ENCODE results near the gene PSME2. TPM values are rescaled to one million over a fixed set of nuclear protein-coding genes. Genes with fewer than 3 reads are reported as not detected.

Gene PSME2
- total and polyA plus RNA-seq, 10 of the 15 experiments (the other 5 are each of a cell fraction or from before 2014, with no cell fraction given), result 510 to 3,542 (median 913) TPM

DNA sequence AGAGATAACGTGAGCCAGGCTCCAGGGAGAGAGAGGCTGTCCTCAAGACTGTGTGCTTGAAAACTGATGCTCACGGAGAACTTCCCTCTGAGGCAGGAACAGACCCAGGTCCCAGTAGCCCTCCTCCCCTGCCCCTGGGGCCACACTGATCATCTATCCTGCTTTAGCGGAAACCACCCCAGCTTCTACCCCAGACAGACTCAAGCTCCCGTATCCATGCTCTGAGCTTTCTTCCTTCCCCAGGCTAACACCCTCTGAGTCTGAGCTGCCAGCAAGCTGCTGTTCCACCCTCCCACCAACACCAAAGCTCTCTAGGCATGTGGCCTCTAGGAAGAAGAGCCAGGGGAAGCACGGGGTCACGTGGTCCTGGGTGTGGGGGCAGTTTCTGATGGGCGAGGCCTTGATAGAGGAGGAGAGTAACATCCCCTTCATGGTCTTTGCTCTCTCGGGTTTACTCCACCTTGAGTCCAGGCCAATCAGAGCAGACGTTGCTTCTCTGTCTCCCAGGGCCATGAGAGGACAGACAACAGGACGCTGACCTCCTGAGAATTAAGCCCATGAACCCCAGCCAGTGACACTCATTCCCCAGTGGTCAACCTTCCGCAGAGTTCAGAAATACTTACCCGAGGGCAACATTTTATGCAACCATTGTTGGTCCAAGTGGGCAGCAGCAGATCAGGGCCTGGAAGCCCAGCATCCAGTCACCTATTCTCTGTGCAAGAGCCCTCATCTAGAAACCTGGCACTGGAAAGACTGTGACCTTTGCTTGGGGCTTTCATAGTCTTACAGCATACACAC, 50.9 kb downstream of the PSME2 start (continued):
- TF ChIP-seq ZBTB4 (CRISPR knock-in tag; IDR thresholded peaks at IDR 0.05) (0 out of 2 replicates have a peak, but pooled peaks have one; percentile 57), TCF3 (IDR thresholded peaks at IDR 0.05; ENCODE audit: borderline replicate concordance, insufficient read depth, low read depth, low read length) (0 out of 2 replicates have a peak, but pooled peaks have one; percentile 16), POLR2AphosphoS5 (IDR thresholded peaks at IDR 0.05; ENCODE audit: low read length) (peak; percentile 99), IKZF1 (conservative IDR thresholded peaks at IDR 0.05) (peak; percentile 53), NBN (IDR thresholded peaks at IDR 0.05) (peak; percentile 86), POLR2AphosphoS2 (IDR thresholded peaks at IDR 0.05; ENCODE audit: low read depth, low read length) (peak; percentile 97), RUNX3 (IDR thresholded peaks at IDR 0.05; ENCODE audit: low read length) (peak; percentile 57; the same call in 1 of the 2 replicates), PBX3 (IDR thresholded peaks at IDR 0.05; ENCODE audit: insufficient replicate concordance, low read depth, low read length) (peak; percentile 1), ZNF384 (IDR thresholded peaks at IDR 0.05; ENCODE audit: borderline replicate concordance, low read depth, low read length) (no peak), BCL11A (IDR thresholded peaks at IDR 0.05; ENCODE audit: low read depth, low read length) (no peak), RBBP5 (conservative IDR thresholded peaks at IDR 0.05) (no peak), NRF1 (conservative IDR thresholded peaks at IDR 0.05; ENCODE audit: low read depth, low read length) (no peak), ZZZ3 (IDR thresholded peaks at IDR 0.05; ENCODE audit: control insufficient read depth, insufficient read length, low read depth) (no peak), MYB (IDR thresholded peaks at IDR 0.05; ENCODE audit: borderline replicate concordance, low read depth, low read length) (no peak), NFXL1 (IDR thresholded peaks at IDR 0.05; ENCODE audit: borderline replicate concordance) (no peak), NR2F1 (conservative IDR thresholded peaks at IDR 0.05) (peak; percentile 74; the same call in 1 of the 2 replicates), EGR1 (IDR thresholded peaks at IDR 0.05; ENCODE audit: borderline replicate concordance in 1 of 2, low read depth in 2 of 2, low read length in 2 of 2) (peak in 1 of 2 experiments; percentile 85; a peak in 2 of 3 replicates)
- TF ChIP-seq, protein P1, sequence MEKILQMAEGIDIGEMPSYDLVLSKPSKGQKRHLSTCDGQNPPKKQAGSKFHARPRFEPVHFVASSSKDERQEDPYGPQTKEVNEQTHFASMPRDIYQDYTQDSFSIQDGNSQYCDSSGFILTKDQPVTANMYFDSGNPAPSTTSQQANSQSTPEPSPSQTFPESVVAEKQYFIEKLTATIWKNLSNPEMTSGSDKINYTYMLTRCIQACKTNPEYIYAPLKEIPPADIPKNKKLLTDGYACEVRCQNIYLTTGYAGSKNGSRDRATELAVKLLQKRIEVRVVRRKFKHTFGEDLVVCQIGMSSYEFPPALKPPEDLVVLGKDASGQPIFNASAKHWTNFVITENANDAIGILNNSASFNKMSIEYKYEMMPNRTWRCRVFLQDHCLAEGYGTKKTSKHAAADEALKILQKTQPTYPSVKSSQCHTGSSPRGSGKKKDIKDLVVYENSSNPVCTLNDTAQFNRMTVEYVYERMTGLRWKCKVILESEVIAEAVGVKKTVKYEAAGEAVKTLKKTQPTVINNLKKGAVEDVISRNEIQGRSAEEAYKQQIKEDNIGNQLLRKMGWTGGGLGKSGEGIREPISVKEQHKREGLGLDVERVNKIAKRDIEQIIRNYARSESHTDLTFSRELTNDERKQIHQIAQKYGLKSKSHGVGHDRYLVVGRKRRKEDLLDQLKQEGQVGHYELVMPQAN (conservative IDR thresholded peaks at IDR 0.05), result peak; percentile 34; the same call in 1 of the 2 replicates
- TF ChIP-seq, protein P2, sequence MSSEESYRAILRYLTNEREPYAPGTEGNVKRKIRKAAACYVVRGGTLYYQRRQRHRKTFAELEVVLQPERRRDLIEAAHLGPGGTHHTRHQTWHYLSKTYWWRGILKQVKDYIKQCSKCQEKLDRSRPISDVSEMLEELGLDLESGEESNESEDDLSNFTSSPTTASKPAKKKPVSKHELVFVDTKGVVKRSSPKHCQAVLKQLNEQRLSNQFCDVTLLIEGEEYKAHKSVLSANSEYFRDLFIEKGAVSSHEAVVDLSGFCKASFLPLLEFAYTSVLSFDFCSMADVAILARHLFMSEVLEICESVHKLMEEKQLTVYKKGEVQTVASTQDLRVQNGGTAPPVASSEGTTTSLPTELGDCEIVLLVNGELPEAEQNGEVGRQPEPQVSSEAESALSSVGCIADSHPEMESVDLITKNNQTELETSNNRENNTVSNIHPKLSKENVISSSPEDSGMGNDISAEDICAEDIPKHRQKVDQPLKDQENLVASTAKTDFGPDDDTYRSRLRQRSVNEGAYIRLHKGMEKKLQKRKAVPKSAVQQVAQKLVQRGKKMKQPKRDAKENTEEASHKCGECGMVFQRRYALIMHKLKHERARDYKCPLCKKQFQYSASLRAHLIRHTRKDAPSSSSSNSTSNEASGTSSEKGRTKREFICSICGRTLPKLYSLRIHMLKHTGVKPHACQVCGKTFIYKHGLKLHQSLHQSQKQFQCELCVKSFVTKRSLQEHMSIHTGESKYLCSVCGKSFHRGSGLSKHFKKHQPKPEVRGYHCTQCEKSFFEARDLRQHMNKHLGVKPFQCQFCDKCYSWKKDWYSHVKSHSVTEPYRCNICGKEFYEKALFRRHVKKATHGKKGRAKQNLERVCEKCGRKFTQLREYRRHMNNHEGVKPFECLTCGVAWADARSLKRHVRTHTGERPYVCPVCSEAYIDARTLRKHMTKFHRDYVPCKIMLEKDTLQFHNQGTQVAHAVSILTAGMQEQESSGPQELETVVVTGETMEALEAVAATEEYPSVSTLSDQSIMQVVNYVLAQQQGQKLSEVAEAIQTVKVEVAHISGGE (CRISPR knock-in tag; IDR thresholded peaks at IDR 0.05), result peak; percentile 33; the same call in 1 of the 2 replicates
